NCI-H510A (cell line): ENCODE results near the gene RFC2.

Experiments used
- DNase-seq: peaks from one replicate; lab custom pipeline; 2025; lab: John Stamatoyannopoulos, UW

RFC2 gene

GRCh38 chr7:74190259-74190658, 63.9 kb downstream of the RFC2 start:
- no peak for DNase-seq

- no peak for DNase-seq
Measured at GRCh38 chr7:74187915-74188675, 66.1 kb downstream of the RFC2 start.

- DNase-seq = no peak
Measured at GRCh38 chr7:74185636-74186035, 68.6 kb downstream of the RFC2 start.

GRCh38 chr7:74185016-74185415, 69.2 kb downstream of the RFC2 start:
- no peak for DNase-seq

- no peak for DNase-seq
Measured at GRCh38 chr7:74183653-74184450, 70.3 kb downstream of the RFC2 start.

GRCh38 chr7:74183142-74183541, 71.1 kb downstream of the RFC2 start:
- DNase-seq = no peak

GRCh38 chr7:74182453-74183090, 71.6 kb downstream of the RFC2 start:
- DNase-seq = no peak

GRCh38 chr7:74181821-74182220, 72.4 kb downstream of the RFC2 start:
- DNase-seq = no peak
